K562 (cell line): ENCODE measurements around the gene LENEP. TPM values are rescaled to one million over a fixed set of nuclear protein-coding genes. Genes with fewer than 3 reads are reported as not detected.
A peak's percentile ranks its signal among the peaks of the same experiment; 100 is the strongest.

Experiments used
- ATAC-seq: fragments of 200-7000 bp; cut with Tn5 transposase; 3 replicates; pipeline ENCODE4 v1.9.1; 2020; ENCODE audit warnings: moderate library complexity
- BruUV-seq: library from RNA; stranded (reverse); fragments of 400-500 nt; replicated peaks from 2 replicates; lab custom pipeline; 2021; lab: Mats Ljungman, UMichigan
- CTCF ChIA-PET: fragments of 300-600 bp; formaldehyde crosslinking; extraction: SDS; loops from one replicate; lab custom pipeline; 2021; ENCODE audit warnings: low intra/inter-chr PET ratio; lab: Yijun Ruan, JAX
- POLR2A ChIA-PET: fragments of 300-600, 350-650 bp; sonication (Branson Sonifier 250); formaldehyde crosslinking; extraction: SDS; loops from one replicate; lab custom pipeline; 2021; ENCODE audit warnings: antibody characterized with exemption, inconsistent platforms; lab: Yijun Ruan, JAX
- DNase-seq, 4 experiments: peaks; one replicate each; pipeline versions ENCODE4 v3.0.0 to v3.0.0-alpha.2; 2011 to 2018; ENCODE audit warnings: low spot score in 3 of 4, mixed read lengths in 3 of 4; ENCODE audit errors: extremely low read depth in 1 of 4
- FAIRE-seq: peaks from 2 replicates; lab custom pipeline; 2011; peaks lifted over from hg19 to GRCh38; lab: Jason Lieb, UNC
- H2AFZ ChIP-seq: 2 replicates; pipeline ENCODE4 v1.6.0; 2011; ENCODE audit warnings: low read depth, low read length, control low read depth, inconsistent platforms
- H3K27ac ChIP-seq: fragments of 200-600 bp; 3 replicates; pipeline ENCODE4 v1.8.0; 2011; ENCODE audit warnings: low read depth, mild to moderate bottlenecking, control low read depth, inconsistent platforms, low read length, moderate library complexity, mixed read lengths; ENCODE audit errors: extremely low read depth
- H3K27me3 ChIP-seq, 2 experiments: fragments of 300-600 bp in 1 of 2; 2 replicates in 1 of 2; 3 replicates in 1 of 2; pipeline versions ENCODE4 v1.6.0 to v1.8.0; 2011; ENCODE audit warnings: inconsistent platforms in 2 of 2, low read length in 2 of 2, mild to moderate bottlenecking in 1 of 2, mixed read lengths in 1 of 2, moderate library complexity in 1 of 2; ENCODE audit not compliant: control insufficient read depth in 2 of 2, insufficient read depth in 2 of 2
- H3K36me3 ChIP-seq: fragments of 300-600 bp; 3 replicates; pipeline ENCODE4 v1.8.0; 2011; ENCODE audit warnings: mild to moderate bottlenecking, low read length, inconsistent platforms; ENCODE audit not compliant: control insufficient read depth, insufficient read depth
- H3K4me1 ChIP-seq, 2 experiments: fragments of 200-600 bp in 1 of 2; replicated peaks in 1 of 2; 2 replicates in 1 of 2; 3 replicates in 1 of 2; pipeline versions ENCODE4 v1.5.1 to v1.8.0; 2011; ENCODE audit warnings: inconsistent platforms in 2 of 2, low read length in 2 of 2, mild to moderate bottlenecking in 1 of 2, mixed read lengths in 1 of 2, moderate library complexity in 1 of 2; ENCODE audit not compliant: control insufficient read depth in 2 of 2, insufficient read depth in 2 of 2
- H3K4me2 ChIP-seq: 2 replicates; pipeline ENCODE4 v1.6.1; 2011; ENCODE audit warnings: low read length, control low read depth, inconsistent platforms, mixed read lengths; ENCODE audit not compliant: insufficient read depth
- H3K4me3 ChIP-seq: fragments of 200-600 bp; sonication (generic), shearing (Covaris generic); 2 replicates; pipeline ENCODE4 v1.5.1; 2016; ENCODE audit warnings: control low read depth, inconsistent platforms
- H3K79me2 ChIP-seq: fragments of 200-600 bp; 3 replicates; pipeline ENCODE4 v1.8.0; 2011; ENCODE audit warnings: low read length, inconsistent platforms; ENCODE audit not compliant: control insufficient read depth, insufficient read depth
- H3K9ac ChIP-seq, 2 experiments: 2 replicates each; pipeline versions ENCODE4 v1.6.0 to v1.6.1; 2011; ENCODE audit warnings: low read depth in 2 of 2, low read length in 2 of 2, control low read depth in 1 of 2, inconsistent platforms in 1 of 2, mild to moderate bottlenecking in 1 of 2, mixed read lengths in 1 of 2; ENCODE audit not compliant: insufficient read depth in 1 of 2
- H3K9me1 ChIP-seq: one replicate; pipeline ENCODE4 v1.6.0; 2011; ENCODE audit warnings: inconsistent platforms, mild to moderate bottlenecking, low read length, moderate library complexity; ENCODE audit not compliant: control insufficient read depth, insufficient read depth
- H3K9me3 ChIP-seq: replicated peaks from 2 replicates; pipeline ENCODE4 v1.5.1; 2011; ENCODE audit warnings: low read depth, low read length, inconsistent platforms; ENCODE audit not compliant: control insufficient read depth, insufficient read depth
- H4K20me1 ChIP-seq: replicated peaks from 2 replicates; pipeline ENCODE4 v1.6.1; 2011; ENCODE audit warnings: low read length, inconsistent platforms, mixed read lengths; ENCODE audit not compliant: control insufficient read depth, insufficient read depth
- BDP1 ChIP-seq: IDR thresholded peaks from 3 replicates; pipeline ENCODE4 v1.6.1; 2011; ENCODE audit not compliant: insufficient read length, insufficient read depth
- BHLHE40 ChIP-seq: IDR thresholded peaks from 2 replicates; pipeline ENCODE4 v1.6.1; 2011; ENCODE audit warnings: low read length, improper control_type of control experiment
- CBX1 ChIP-seq: sonication (generic); IDR thresholded peaks from 2 replicates; pipeline ENCODE4 v1.6.1; 2016; ENCODE audit warnings: antibody characterized with exemption, low read depth, mild to moderate bottlenecking
- MYNN ChIP-seq, 2 experiments: sonication (generic); formaldehyde crosslinking in 1 of 2; IDR thresholded peaks; 2 replicates each; pipeline versions ENCODE4 v1.5.0 to v1.6.1; 2016 to 2020; ENCODE audit warnings: antibody characterized with exemption in 1 of 2, missing genetic modification reagents in 1 of 2
- RAD51 ChIP-seq: fragments of 450-650 bp; IDR thresholded peaks from 2 replicates; pipeline ENCODE4 v1.7.1; 2016; ENCODE audit warnings: low read depth, mild to moderate bottlenecking, borderline replicate concordance
- RUNX1 ChIP-seq: sonication (generic); IDR thresholded peaks from 2 replicates; pipeline ENCODE4 v1.6.1; 2016; ENCODE audit warnings: antibody characterized with exemption, low read depth
- SREBF2 ChIP-seq: sonication (generic); formaldehyde crosslinking; IDR thresholded peaks from 2 replicates; pipeline ENCODE4 v1.4.0; 2020; ENCODE audit warnings: mild to moderate bottlenecking, missing genetic modification reagents
- SRF ChIP-seq, 2 experiments: fragments of 250-450, 450-650 bp in 1 of 2; sonication (Bioruptor Pico) in 1 of 2; sonication (generic) in 1 of 2; formaldehyde crosslinking; IDR thresholded peaks; 2 replicates each; pipeline versions ENCODE4 v1.5.0 to v1.5.1; 2020 to 2022; ENCODE audit warnings: mild to moderate bottlenecking in 1 of 2, missing genetic modification reagents in 1 of 2
- ZNF184 ChIP-seq: sonication (generic); formaldehyde crosslinking; IDR thresholded peaks from 2 replicates; pipeline ENCODE4 v1.5.0; 2020; ENCODE audit warnings: missing genetic modification reagents
- ZNF3 ChIP-seq: fragments of 250-450 bp; sonication (Bioruptor Pico); IDR thresholded peaks from 2 replicates; pipeline ENCODE4 v1.5.0; 2021; ENCODE audit warnings: mild to moderate bottlenecking, moderate library complexity
- ZNF785 ChIP-seq: fragments of 250-450 bp; sonication (Bioruptor Pico); IDR thresholded peaks from 2 replicates; pipeline ENCODE4 v1.4.0; 2020; ENCODE audit warnings: mild to moderate bottlenecking
- WGBS: fragments of 100-300 bp; shearing (Covaris generic); methylation state at CpG from one replicate; pipeline ENCODE4 v1.1.6; 2016; ENCODE audit warnings: low coverage, mixed read lengths; ENCODE audit not compliant: insufficient coverage; ENCODE audit errors: missing lambda C conversion rate; 5-methylcytosine and 5-hydroxymethylcytosine counted together
- in situ Hi-C: fragments of 300-500 bp; cut with MboI; formaldehyde crosslinking; loops from 4 replicates; pipeline ENCODE4 v1.15.0; 2018; ENCODE audit warnings: inconsistent platforms, mixed read lengths
- intact Hi-C: fragments of 100-400 bp; cut with micrococcal nuclease; formaldehyde crosslinking; loops from 2 replicates; pipeline ENCODE4 v1.14.2; 2022
- polyA plus RNA-seq, 8 experiments: library from polyadenylated mRNA; depleted of rRNA in 4 of 8; stranded (reverse) in 5 of 8; unstranded in 3 of 8; fragments of >200 nt; fragmentation: Nextera tagmentation in 2 of 8; fragmentation: Illumina TruSeq in 1 of 8; extraction: Ambion mirVana in 2 of 8; extraction: Trizol in 1 of 8; gene quantifications; 2 replicates each; pipeline versions ENCODE4 v1.2.1 to v1.2.3, GENCODE V29; 2011 to 2014; ENCODE audit warnings: inconsistent platforms in 1 of 8, missing spikeins in 1 of 8
- total RNA-seq, 7 experiments: library from RNA; depleted of rRNA in 6 of 7; stranded (reverse); fragments of >200 nt in 6 of 7; fragmentation: Illumina TruSeq in 2 of 7; extraction: Trizol in 2 of 7; gene quantifications; 2 replicates each; pipeline versions ENCODE4 v1.2.1 to v1.2.3, GENCODE V29; 2011 to 2021; ENCODE audit warnings: low replicate concordance in 1 of 7
- TF ChIP-seq, protein P1 (sequence below): fragments of 450-650 bp; formaldehyde crosslinking; IDR thresholded peaks from 2 replicates; pipeline ENCODE4 v1.4.0; 2022; ENCODE audit warnings: missing genetic modification characterization
- TF ChIP-seq, protein P2 (sequence below): fragments of 450-650 bp; IDR thresholded peaks from 2 replicates; pipeline ENCODE4 v1.6.1; 2016; ENCODE audit warnings: borderline replicate concordance
- TF ChIP-seq, protein P3 (sequence below): fragments of 250-450 bp; sonication (Bioruptor Pico); IDR thresholded peaks from 2 replicates; pipeline ENCODE4 v1.4.0; 2020
- TF ChIP-seq, protein P4 (sequence below): fragments of 250-450 bp; sonication (Bioruptor Pico); IDR thresholded peaks from 2 replicates; pipeline ENCODE4 v1.9.0; 2021; ENCODE audit warnings: mild to moderate bottlenecking

Gene LENEP
- total and polyA plus RNA-seq, 9 of the 15 experiments (the other 6 are each of a cell fraction or from before 2014, with no cell fraction given): 0.23 to 0.87 (median 0.67) TPM; not detected in 5

DNA sequence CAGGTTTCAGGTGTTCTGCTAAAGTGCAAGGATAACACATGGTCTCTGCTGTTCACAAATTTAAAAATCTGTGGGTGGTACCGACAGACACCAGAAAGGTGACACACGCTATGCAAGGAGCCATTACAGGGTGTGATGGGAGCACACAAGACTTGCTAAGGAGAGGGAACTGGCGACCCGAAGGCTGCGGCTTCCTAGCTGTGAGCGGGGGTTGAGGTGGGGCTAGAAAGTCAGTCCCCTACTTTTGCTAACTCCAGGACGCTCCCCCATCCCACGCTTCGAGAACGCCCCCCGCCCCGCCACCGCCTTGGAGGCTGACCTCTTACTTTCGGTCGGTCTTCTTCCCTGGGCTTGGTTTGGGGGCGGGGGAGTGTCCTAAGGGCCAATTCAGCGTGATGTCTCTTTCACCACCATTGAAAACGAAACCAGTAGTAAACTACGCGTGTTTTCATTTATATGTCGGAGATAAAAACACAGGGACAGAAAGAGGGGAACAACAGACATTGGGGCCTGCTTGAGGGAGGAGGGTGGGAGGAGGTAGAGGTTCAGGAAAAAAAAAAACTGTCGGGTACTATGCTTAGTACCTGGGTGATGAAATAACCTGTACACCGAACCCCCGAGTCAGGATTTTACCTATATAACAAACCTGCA, 17.9 kb upstream of the LENEP start:
- no peaks in the 10 kb centered on the region; a peak in 1 of 5 replicates for H3K27me3 ChIP-seq
- no peaks in the 10 kb centered on the region for H3K9me1 ChIP-seq
- peak overlapping the region; percentile 99 for H3K27ac ChIP-seq
- intact Hi-C loops (no loop called here), in situ Hi-C loops (no loop called here)
- FAIRE-seq (no peak), ATAC-seq (peak; percentile 12), DNase-seq (peak in 2 of 4 experiments; percentile 46 to 78)
- no peak overlapping the region for H2AFZ ChIP-seq
- BruUV-seq: TSS peak; percentile 61
- ChIA-PET POLR2A (interaction anchor here (0.7 to 8.3 kb wide), 6 partner anchors 7 to 75 kb away, joined by 3 to 80 read pairs (median 22); partner anchors contain the start of genes ADAM15, FLAD1, LENEP and PYGO2), CTCF (interaction anchor here (1.0 to 2.3 kb wide), 3 partner anchors 21 to 42 kb away, joined by 4 to 11 read pairs (median 5); no protein-coding TSS in a partner anchor)
- no peaks in the 10 kb centered on the region for H4K20me1 ChIP-seq
- WGBS: 0% methylated on average over 24 of the region's 24 CpGs
- H3K4me1 ChIP-seq: peaks cover 33 to 40% of the 10 kb centered on the region in 2 experiments
- peaks cover 32% of the 10 kb centered on the region for H3K36me3 ChIP-seq
- H3K79me2 ChIP-seq: peaks cover 76% of the 10 kb centered on the region
- H3K4me2 ChIP-seq: peak overlapping the region; percentile 98
- H3K9me3 ChIP-seq: no peaks in the 10 kb centered on the region
- H3K4me3 ChIP-seq: peak overlapping the region; percentile 66
- H3K9ac ChIP-seq: peak overlapping the region; percentile 89 to 97
- no peak for TF ChIP-seq BDP1
- no peak for TF ChIP-seq ZNF184
- TF ChIP-seq, protein P1, sequence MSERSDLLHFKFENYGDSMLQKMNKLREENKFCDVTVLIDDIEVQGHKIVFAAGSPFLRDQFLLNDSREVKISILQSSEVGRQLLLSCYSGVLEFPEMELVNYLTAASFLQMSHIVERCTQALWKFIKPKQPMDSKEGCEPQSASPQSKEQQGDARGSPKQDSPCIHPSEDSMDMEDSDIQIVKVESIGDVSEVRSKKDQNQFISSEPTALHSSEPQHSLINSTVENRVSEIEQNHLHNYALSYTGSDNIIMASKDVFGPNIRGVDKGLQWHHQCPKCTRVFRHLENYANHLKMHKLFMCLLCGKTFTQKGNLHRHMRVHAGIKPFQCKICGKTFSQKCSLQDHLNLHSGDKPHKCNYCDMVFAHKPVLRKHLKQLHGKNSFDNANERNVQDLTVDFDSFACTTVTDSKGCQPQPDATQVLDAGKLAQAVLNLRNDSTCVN: no peak
- TF ChIP-seq ZNF785 (CRISPR knock-in tag): no peak
- TF ChIP-seq RAD51: no peak
- no peak for TF ChIP-seq SREBF2 (CRISPR knock-in tag)
- TF ChIP-seq CBX1: no peak
- no peak for TF ChIP-seq SRF (CRISPR knock-in tag; IDR thresholded peaks at IDR 0.05)
- no peak for TF ChIP-seq BHLHE40
- 0 out of 2 replicates have a peak, but pooled peaks have one; percentile 6 for TF ChIP-seq MYNN (IDR thresholded peaks at IDR 0.05)
- TF ChIP-seq MYNN (CRISPR knock-in tag; IDR thresholded peaks at IDR 0.05): no peak
- TF ChIP-seq, protein P2, sequence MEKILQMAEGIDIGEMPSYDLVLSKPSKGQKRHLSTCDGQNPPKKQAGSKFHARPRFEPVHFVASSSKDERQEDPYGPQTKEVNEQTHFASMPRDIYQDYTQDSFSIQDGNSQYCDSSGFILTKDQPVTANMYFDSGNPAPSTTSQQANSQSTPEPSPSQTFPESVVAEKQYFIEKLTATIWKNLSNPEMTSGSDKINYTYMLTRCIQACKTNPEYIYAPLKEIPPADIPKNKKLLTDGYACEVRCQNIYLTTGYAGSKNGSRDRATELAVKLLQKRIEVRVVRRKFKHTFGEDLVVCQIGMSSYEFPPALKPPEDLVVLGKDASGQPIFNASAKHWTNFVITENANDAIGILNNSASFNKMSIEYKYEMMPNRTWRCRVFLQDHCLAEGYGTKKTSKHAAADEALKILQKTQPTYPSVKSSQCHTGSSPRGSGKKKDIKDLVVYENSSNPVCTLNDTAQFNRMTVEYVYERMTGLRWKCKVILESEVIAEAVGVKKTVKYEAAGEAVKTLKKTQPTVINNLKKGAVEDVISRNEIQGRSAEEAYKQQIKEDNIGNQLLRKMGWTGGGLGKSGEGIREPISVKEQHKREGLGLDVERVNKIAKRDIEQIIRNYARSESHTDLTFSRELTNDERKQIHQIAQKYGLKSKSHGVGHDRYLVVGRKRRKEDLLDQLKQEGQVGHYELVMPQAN: peak; percentile 21; the same call in 1 of the 2 replicates
- TF ChIP-seq, protein P3, sequence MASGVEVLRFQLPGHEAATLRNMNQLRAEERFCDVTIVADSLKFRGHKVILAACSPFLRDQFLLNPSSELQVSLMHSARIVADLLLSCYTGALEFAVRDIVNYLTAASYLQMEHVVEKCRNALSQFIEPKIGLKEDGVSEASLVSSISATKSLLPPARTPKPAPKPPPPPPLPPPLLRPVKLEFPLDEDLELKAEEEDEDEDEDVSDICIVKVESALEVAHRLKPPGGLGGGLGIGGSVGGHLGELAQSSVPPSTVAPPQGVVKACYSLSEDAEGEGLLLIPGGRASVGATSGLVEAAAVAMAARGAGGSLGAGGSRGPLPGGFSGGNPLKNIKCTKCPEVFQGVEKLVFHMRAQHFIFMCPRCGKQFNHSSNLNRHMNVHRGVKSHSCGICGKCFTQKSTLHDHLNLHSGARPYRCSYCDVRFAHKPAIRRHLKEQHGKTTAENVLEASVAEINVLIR (CRISPR knock-in tag): no peak
- TF ChIP-seq ZNF3 (CRISPR knock-in tag): no peak
- no peak for TF ChIP-seq RUNX1
- TF ChIP-seq, protein P4, sequence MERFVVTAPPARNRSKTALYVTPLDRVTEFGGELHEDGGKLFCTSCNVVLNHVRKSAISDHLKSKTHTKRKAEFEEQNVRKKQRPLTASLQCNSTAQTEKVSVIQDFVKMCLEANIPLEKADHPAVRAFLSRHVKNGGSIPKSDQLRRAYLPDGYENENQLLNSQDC (CRISPR knock-in tag): no peak
